Body of pancreas (tissue), 4 donors: ENCODE results near the gene ARG2. TPM values are rescaled to one million over a fixed set of nuclear protein-coding genes. Genes with fewer than 3 reads are reported as not detected.

Source experiments
- ATAC-seq: fragments of 150-250 bp; one replicate; pipeline ENCODE4 v1.9.1; 2016
- DNase-seq, 4 donors: peaks; one replicate each; pipeline ENCODE4 v3.0.0-alpha.2; 2019
- H3K27ac ChIP-seq, 4 donors: fragments of 200-600 bp; sonication (generic); 1 replicate in 3 of 4; 2 replicates in 1 of 4; pipeline versions ENCODE4 v1.5.1 to v1.6.1; 2016 to 2019; ENCODE audit warnings: mild to moderate bottlenecking in 1 of 4, mixed read lengths in 1 of 4, moderate library complexity in 1 of 4
- H3K27me3 ChIP-seq, 2 donors: fragments of 200-600 bp; sonication (generic); one replicate each; pipeline ENCODE4 v1.6.0; 2016; ENCODE audit warnings: mild to moderate bottlenecking in 1 of 2
- H3K36me3 ChIP-seq, 2 donors: fragments of 200-600 bp; sonication (generic); replicated peaks in 1 of 2; 2 replicates each; pipeline ENCODE4 v1.5.1; 2016; ENCODE audit warnings: low read depth in 2 of 2; ENCODE audit not compliant: insufficient read depth in 1 of 2
- H3K4me1 ChIP-seq: fragments of 200-600 bp; sonication (generic); one replicate; pipeline ENCODE4 v1.6.0; 2016
- H3K4me3 ChIP-seq, 2 donors: fragments of 200-600 bp; sonication (generic); 1 replicate in 1 of 2; 2 replicates in 1 of 2; pipeline ENCODE4 v1.5.1; 2016 to 2019
- H3K9me3 ChIP-seq, 3 donors: fragments of 200-600 bp; sonication (generic); 1 replicate in 2 of 3; 2 replicates in 1 of 3; pipeline ENCODE4 v1.5.1; 2016
- POLR2A ChIP-seq, 3 donors: fragments of 450-650 bp; IDR thresholded peaks; one replicate each; pipeline ENCODE4 v1.6.1; 2016; ENCODE audit warnings: antibody characterized with exemption in 3 of 3, mild to moderate bottlenecking in 2 of 3
- WGBS, 2 donors: methylation state at CpG; one replicate each; pipeline ENCODE4 v1.1.5; 2017; 5-methylcytosine and 5-hydroxymethylcytosine counted together
- intact Hi-C: fragments of 100-400 bp; cut with DNase I; formaldehyde crosslinking; loops from one replicate; pipeline ENCODE4 v1.15.1; 2023
- total RNA-seq, 2 donors: library from RNA; depleted of rRNA; stranded (reverse); fragments of >200 nt; gene quantifications; one replicate each; pipeline ENCODE4 v1.1.0, GENCODE V29; 2016
- TF ChIP-seq, protein P1 (sequence below), 7 experiments: fragments of 450-650 bp in 4 of 7; fragments of 200-600 bp in 3 of 7; sonication (generic) in 3 of 7; IDR thresholded peaks; one replicate each; pipeline ENCODE4 v1.5.1; 2016 to 2019; ENCODE audit warnings: antibody characterized with exemption in 7 of 7

Gene ARG2
- total RNA-seq, 2 donors from 2014 or later = 3.6 to 4.6 TPM

GRCh38 chr14:67663633-67664032 lies 43.9 kb downstream of the ARG2 start:
- DNase-seq (no peak), ATAC-seq (no peak)
- WGBS, 2 donors = 87 to 89% methylated on average over 4 of the region's 4 CpGs
- intact Hi-C loops = no loop called here
- TF ChIP-seq POLR2A (IDR thresholded peaks at IDR 0.05) = no peak
- TF ChIP-seq, protein P1, sequence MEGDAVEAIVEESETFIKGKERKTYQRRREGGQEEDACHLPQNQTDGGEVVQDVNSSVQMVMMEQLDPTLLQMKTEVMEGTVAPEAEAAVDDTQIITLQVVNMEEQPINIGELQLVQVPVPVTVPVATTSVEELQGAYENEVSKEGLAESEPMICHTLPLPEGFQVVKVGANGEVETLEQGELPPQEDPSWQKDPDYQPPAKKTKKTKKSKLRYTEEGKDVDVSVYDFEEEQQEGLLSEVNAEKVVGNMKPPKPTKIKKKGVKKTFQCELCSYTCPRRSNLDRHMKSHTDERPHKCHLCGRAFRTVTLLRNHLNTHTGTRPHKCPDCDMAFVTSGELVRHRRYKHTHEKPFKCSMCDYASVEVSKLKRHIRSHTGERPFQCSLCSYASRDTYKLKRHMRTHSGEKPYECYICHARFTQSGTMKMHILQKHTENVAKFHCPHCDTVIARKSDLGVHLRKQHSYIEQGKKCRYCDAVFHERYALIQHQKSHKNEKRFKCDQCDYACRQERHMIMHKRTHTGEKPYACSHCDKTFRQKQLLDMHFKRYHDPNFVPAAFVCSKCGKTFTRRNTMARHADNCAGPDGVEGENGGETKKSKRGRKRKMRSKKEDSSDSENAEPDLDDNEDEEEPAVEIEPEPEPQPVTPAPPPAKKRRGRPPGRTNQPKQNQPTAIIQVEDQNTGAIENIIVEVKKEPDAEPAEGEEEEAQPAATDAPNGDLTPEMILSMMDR (IDR thresholded peaks at IDR 0.05) = no peak
- no peak overlapping the region for H3K27ac ChIP-seq
- no peak overlapping the region for H3K4me3 ChIP-seq
- H3K4me1 ChIP-seq = peaks cover 9% of the 10 kb centered on the region
- H3K9me3 ChIP-seq = no peaks in the 10 kb centered on the region
- no peaks in the 10 kb centered on the region for H3K27me3 ChIP-seq
- H3K36me3 ChIP-seq = peaks cover 0 to 4% of the 10 kb centered on the region in 2 donors

DNA sequence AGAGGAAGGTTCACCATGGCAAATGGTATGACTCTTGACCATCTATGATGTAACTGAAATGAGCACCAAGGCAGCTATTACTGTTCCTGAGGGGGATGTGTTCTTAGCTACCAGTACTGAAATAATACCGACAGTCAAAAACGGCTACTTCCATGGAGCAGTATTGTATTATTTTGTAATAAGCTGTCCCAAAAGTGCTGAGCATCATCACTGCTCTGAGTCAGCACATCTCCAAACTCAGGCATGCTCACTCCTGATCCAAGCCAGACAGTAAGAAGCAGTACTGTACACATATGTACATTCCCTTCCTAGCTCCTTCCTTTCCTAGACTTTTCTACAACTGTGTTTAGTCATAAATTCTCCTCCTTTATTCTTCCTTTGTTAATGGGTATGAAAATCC lies 46.1 kb downstream of the ARG2 start:
- no peak overlapping the region for H3K4me3 ChIP-seq
- WGBS, 2 donors = 56 to 78% methylated on average over 2 of the region's 2 CpGs
- TF ChIP-seq, protein P1 (IDR thresholded peaks at IDR 0.05) = no peak
- TF ChIP-seq POLR2A (IDR thresholded peaks at IDR 0.05) = no peak
- DNase-seq = no peak
- no peaks in the 10 kb centered on the region for H3K36me3 ChIP-seq
- peaks cover 15% of the 10 kb centered on the region for H3K4me1 ChIP-seq
- no peak for ATAC-seq
- intact Hi-C loops = no loop called here
- H3K27ac ChIP-seq = no peak overlapping the region
- H3K9me3 ChIP-seq = no peaks in the 10 kb centered on the region
- H3K27me3 ChIP-seq = no peaks in the 10 kb centered on the region

- ATAC-seq = peak; percentile 68
- intact Hi-C loops = no loop called here
- Histone ChIP-seq H3K36me3 (no peaks in the 10 kb centered on the region), H3K4me3 (no peak overlapping the region), H3K27me3 (no peaks in the 10 kb centered on the region), H3K9me3 (no peaks in the 10 kb centered on the region), H3K27ac (no peak overlapping the region), H3K4me1 (peaks cover 23% of the 10 kb centered on the region)
- no peak for TF ChIP-seq POLR2A (IDR thresholded peaks at IDR 0.05)
- TF ChIP-seq, protein P1 (IDR thresholded peaks at IDR 0.05) = peak in 6 of 7 experiments; percentile 45 to 81 (median 74)
- peak; percentile 18 to 55 (median 39) for DNase-seq
- WGBS, 2 donors = 7 to 14% methylated on average over 1 of the region's 1 CpG
These were observed 47.2 kb downstream of the ARG2 start for GRCh38 chr14:67666750-67667449.

- no peak for ATAC-seq
- no peaks in the 10 kb centered on the region for H3K9me3 ChIP-seq
- no peak overlapping the region for H3K4me3 ChIP-seq
- H3K27me3 ChIP-seq = no peaks in the 10 kb centered on the region
- intact Hi-C loops = no loop called here
- TF ChIP-seq, protein P1 (IDR thresholded peaks at IDR 0.05) = no peak
- TF ChIP-seq POLR2A (IDR thresholded peaks at IDR 0.05) = no peak
- no peaks in the 10 kb centered on the region for H3K36me3 ChIP-seq
- H3K27ac ChIP-seq = no peak overlapping the region
- H3K4me1 ChIP-seq = peaks cover 40% of the 10 kb centered on the region
- no peak for DNase-seq
These were observed 48.8 kb downstream of the ARG2 start for GRCh38 chr14:67668559-67668958.

DNA sequence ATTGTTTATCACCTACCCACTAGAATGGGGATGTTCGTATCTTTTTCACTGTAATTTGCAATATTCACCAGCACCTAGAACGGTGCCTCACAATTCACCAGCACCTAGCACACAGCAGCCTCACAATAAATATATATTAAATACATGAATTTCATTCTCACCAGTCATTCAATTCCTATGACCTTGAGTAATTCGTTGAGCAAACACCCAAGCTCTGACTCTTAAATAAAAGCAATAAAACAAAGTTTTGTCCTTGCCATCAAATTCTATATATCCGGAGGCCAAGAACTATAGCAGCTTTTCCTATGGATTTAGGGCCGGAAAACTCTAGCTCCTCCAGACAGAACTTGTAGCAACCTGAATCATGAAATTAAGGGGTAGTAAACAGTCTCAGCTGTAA lies 53.7 kb downstream of the ARG2 start:
- Histone ChIP-seq H3K4me3 (peak overlapping the region in 1 of 2 donors; percentile 87), H3K4me1 (peaks cover 43% of the 10 kb centered on the region), H3K27me3 (no peaks in the 10 kb centered on the region), H3K36me3 (no peaks in the 10 kb centered on the region), H3K9me3 (no peaks in the 10 kb centered on the region), H3K27ac (peak overlapping the region in 2 of 4 donors; percentile 99 to 100)
- DNase-seq (no peak), ATAC-seq (no peak)
- no peak for TF ChIP-seq POLR2A (IDR thresholded peaks at IDR 0.05)
- TF ChIP-seq, protein P1 (IDR thresholded peaks at IDR 0.05) = no peak
- 18 to 22% methylated on average over 5 of the region's 5 CpGs for WGBS, 2 donors
- intact Hi-C loops = no loop called here
